Peyer's patch (tissue), 4 donors: ENCODE measurements around the gene L3MBTL4. TPM values are rescaled to one million over a fixed set of nuclear protein-coding genes. Genes with fewer than 3 reads are reported as not detected.

Source experiments
- DNase-seq, 3 donors: peaks; one replicate each; pipeline ENCODE4 v3.0.0-alpha.2; 2017 to 2019
- H3K27ac ChIP-seq, 4 donors: fragments of 200-600 bp; sonication (generic); one replicate each; pipeline ENCODE4 v1.5.1; 2016 to 2019
- H3K27me3 ChIP-seq, 2 donors: fragments of 200-600 bp; sonication (generic); one replicate each; pipeline ENCODE4 v1.5.1; 2019
- H3K36me3 ChIP-seq, 3 donors: fragments of 200-600 bp; sonication (generic); one replicate each; pipeline ENCODE4 v1.5.1; 2016 to 2019
- H3K4me1 ChIP-seq, 4 donors: fragments of 200-600 bp; sonication (generic); one replicate each; pipeline ENCODE4 v1.5.1; 2016 to 2019
- H3K4me3 ChIP-seq, 4 donors: fragments of 200-600 bp; sonication (generic); 1 replicate in 3 of 4; 2 replicates in 1 of 4; pipeline ENCODE4 v1.5.1; 2016 to 2019; ENCODE audit warnings: mild to moderate bottlenecking in 1 of 4
- H3K9me3 ChIP-seq, 4 donors: fragments of 200-600 bp; sonication (generic); one replicate each; pipeline ENCODE4 v1.5.1; 2016 to 2019; ENCODE audit warnings: mild to moderate bottlenecking in 1 of 4
- CTCF ChIP-seq, 6 experiments: fragments of 450-650 bp in 4 of 6; fragments of 200-600 bp in 2 of 6; sonication (generic) in 1 of 6; IDR thresholded peaks; one replicate each; pipeline ENCODE4 v1.5.1; 2017 to 2019; ENCODE audit warnings: antibody characterized with exemption in 6 of 6, mild to moderate bottlenecking in 3 of 6, moderate library complexity in 1 of 6
- POLR2A ChIP-seq, 2 donors: fragments of 450-650 bp; IDR thresholded peaks; one replicate each; pipeline ENCODE4 v1.5.1; 2017; ENCODE audit warnings: antibody characterized with exemption in 2 of 2, mild to moderate bottlenecking in 2 of 2, moderate library complexity in 2 of 2
- total RNA-seq, 4 donors: library from RNA; depleted of rRNA; stranded (reverse); fragments of >200 nt; gene quantifications; one replicate each; pipeline ENCODE4 v1.1.0, GENCODE V29; 2016

The L3MBTL4 gene
- total RNA-seq, 4 donors from 2014 or later, result 6.5 to 25.6 (median 13.7) TPM

GRCh38 chr18:5944448-5944847 lies 470.3 kb downstream of the L3MBTL4 start:
- TF ChIP-seq POLR2A (IDR thresholded peaks at IDR 0.05) (no peak), CTCF (IDR thresholded peaks at IDR 0.05) (no peak)
- Histone ChIP-seq H3K27ac (no peak overlapping the region), H3K9me3 (no peaks in the 10 kb centered on the region)

DNA sequence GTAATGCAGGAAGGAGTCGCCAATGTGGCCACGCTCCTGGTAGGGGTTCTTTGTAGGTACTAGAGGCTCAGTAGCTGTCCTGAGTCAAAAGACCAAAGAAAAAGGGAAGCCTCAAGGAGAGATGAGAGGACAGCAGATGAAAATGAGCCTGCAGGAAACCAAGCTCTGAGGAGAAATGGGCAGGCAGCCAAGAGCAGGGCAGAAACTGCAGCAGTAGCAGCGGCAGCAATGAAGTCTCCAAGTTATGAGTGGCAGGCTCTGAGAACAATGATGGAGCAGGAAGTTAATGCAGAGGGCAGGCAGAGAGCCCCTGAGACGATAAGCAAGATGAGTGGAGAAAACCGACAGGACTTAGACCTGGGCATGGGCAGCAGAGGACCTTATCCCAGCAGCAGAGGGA lies 471.2 kb downstream of the L3MBTL4 start:
- H3K4me3 ChIP-seq, result no peak overlapping the region
- no peak for DNase-seq
- H3K27ac ChIP-seq, result no peak overlapping the region
- H3K36me3 ChIP-seq, result no peaks in the 10 kb centered on the region
- no peaks in the 10 kb centered on the region for H3K9me3 ChIP-seq
- H3K27me3 ChIP-seq, result no peaks in the 10 kb centered on the region
- TF ChIP-seq POLR2A (IDR thresholded peaks at IDR 0.05) (no peak), CTCF (IDR thresholded peaks at IDR 0.05) (no peak)
- no peaks in the 10 kb centered on the region for H3K4me1 ChIP-seq

More at GRCh38 chr18:5944448-5944847, 470.3 kb downstream of the L3MBTL4 start:
- Histone ChIP-seq H3K4me3 (no peak overlapping the region), H3K36me3 (no peaks in the 10 kb centered on the region), H3K4me1 (no peaks in the 10 kb centered on the region), H3K27me3 (no peaks in the 10 kb centered on the region)
- DNase-seq, result no peak

- H3K36me3 ChIP-seq, result no peaks in the 10 kb centered on the region
- no peak overlapping the region for H3K27ac ChIP-seq
- no peak for DNase-seq
- no peaks in the 10 kb centered on the region for H3K27me3 ChIP-seq
- H3K9me3 ChIP-seq, result no peaks in the 10 kb centered on the region
- TF ChIP-seq POLR2A (IDR thresholded peaks at IDR 0.05) (no peak), CTCF (IDR thresholded peaks at IDR 0.05) (no peak)
- no peaks in the 10 kb centered on the region for H3K4me1 ChIP-seq
- H3K4me3 ChIP-seq, result no peak overlapping the region
These were observed 472.1 kb downstream of the L3MBTL4 start for GRCh38 chr18:5942591-5942990.

- TF ChIP-seq POLR2A (IDR thresholded peaks at IDR 0.05), result no peak
- TF ChIP-seq CTCF (IDR thresholded peaks at IDR 0.05), result no peak
- Histone ChIP-seq H3K4me3 (no peak overlapping the region), H3K27me3 (no peaks in the 10 kb centered on the region), H3K36me3 (no peaks in the 10 kb centered on the region), H3K9me3 (no peaks in the 10 kb centered on the region), H3K27ac (no peak overlapping the region), H3K4me1 (no peaks in the 10 kb centered on the region)
- no peak for DNase-seq
These were observed 472.8 kb downstream of the L3MBTL4 start for GRCh38 chr18:5941890-5942289.

- H3K9me3 ChIP-seq, result no peaks in the 10 kb centered on the region
- no peaks in the 10 kb centered on the region for H3K4me1 ChIP-seq
- no peak overlapping the region for H3K27ac ChIP-seq
- TF ChIP-seq CTCF (IDR thresholded peaks at IDR 0.05), result no peak
- TF ChIP-seq POLR2A (IDR thresholded peaks at IDR 0.05), result no peak
- H3K27me3 ChIP-seq, result no peaks in the 10 kb centered on the region
- H3K4me3 ChIP-seq, result no peak overlapping the region
- H3K36me3 ChIP-seq, result no peaks in the 10 kb centered on the region
- no peak for DNase-seq
These were observed 474.7 kb downstream of the L3MBTL4 start for GRCh38 chr18:5939801-5940667.
